Keratinocyte (primary cell): ENCODE measurements around the gene E2F8. TPM values are rescaled to one million over a fixed set of nuclear protein-coding genes. Genes with fewer than 3 reads are reported as not detected.
A peak's percentile ranks its signal among the peaks of the same experiment; 100 is the strongest.
"Not testable (repeated sequence)": the region's sequence is repeated elsewhere in the genome, so short reads cannot be mapped to it uniquely, and the experiment has no call there.

Experiments used
- DNase-seq: peaks from one replicate; pipeline ENCODE4 v3.0.0-alpha.2; 2011; ENCODE audit warnings: low read depth, missing footprints, low spot score
- FAIRE-seq: peaks from 2 replicates; lab custom pipeline; 2011; peaks lifted over from hg19 to GRCh38; lab: Jason Lieb, UNC
- H2AFZ ChIP-seq: 2 replicates; pipeline ENCODE4 v1.6.0; 2012; ENCODE audit warnings: low read length, control low read depth, inconsistent platforms; ENCODE audit not compliant: control insufficient read depth
- H3K27ac ChIP-seq: 2 replicates; pipeline ENCODE4 v1.5.1; 2011; ENCODE audit warnings: low read length; ENCODE audit not compliant: control insufficient read depth, insufficient read depth
- H3K27me3 ChIP-seq: 3 replicates; pipeline ENCODE4 v1.6.0; 2011; ENCODE audit warnings: low read length; ENCODE audit not compliant: control insufficient read depth, insufficient read depth; ENCODE audit errors: extremely low read depth
- H3K36me3 ChIP-seq, 2 experiments: 2 replicates in 1 of 2; 3 replicates in 1 of 2; pipeline ENCODE4 v1.5.1; 2011; ENCODE audit warnings: low read length in 2 of 2, mild to moderate bottlenecking in 1 of 2; ENCODE audit not compliant: control insufficient read depth in 2 of 2, insufficient read depth in 2 of 2; ENCODE audit errors: extremely low read depth in 1 of 2
- H3K4me1 ChIP-seq: 3 replicates; pipeline ENCODE4 v1.5.1; 2011; ENCODE audit warnings: low read length; ENCODE audit not compliant: control insufficient read depth, insufficient read depth; ENCODE audit errors: extremely low read depth
- H3K4me2 ChIP-seq: 3 replicates; pipeline ENCODE4 v1.6.0; 2011; ENCODE audit warnings: low read depth, low read length; ENCODE audit not compliant: control insufficient read depth, insufficient read depth; ENCODE audit errors: extremely low read depth
- H3K4me3 ChIP-seq, 3 experiments: fragments of 200-600 bp in 1 of 3; sonication (generic) in 1 of 3; 2 replicates in 2 of 3; 3 replicates in 1 of 3; pipeline ENCODE4 v1.5.1; 2011 to 2016; ENCODE audit warnings: low read length in 3 of 3, mild to moderate bottlenecking in 3 of 3, control low read depth in 2 of 3, inconsistent platforms in 1 of 3, low read depth in 1 of 3, mixed read lengths in 1 of 3, mixed run types in 1 of 3, moderate library complexity in 1 of 3; ENCODE audit not compliant: control insufficient read depth in 2 of 3, insufficient read depth in 2 of 3; ENCODE audit errors: extremely low read depth in 1 of 3
- H3K79me2 ChIP-seq: 2 replicates; pipeline ENCODE4 v1.6.0; 2012; ENCODE audit warnings: low read length; ENCODE audit not compliant: control insufficient read depth, insufficient read depth
- H3K9ac ChIP-seq: 3 replicates; pipeline ENCODE4 v1.6.0; 2011; ENCODE audit warnings: low read length; ENCODE audit not compliant: control insufficient read depth, insufficient read depth; ENCODE audit errors: extremely low read depth
- H3K9me1 ChIP-seq: 3 replicates; pipeline ENCODE4 v1.6.0; 2011; ENCODE audit warnings: low read length; ENCODE audit not compliant: control insufficient read depth, insufficient read depth; ENCODE audit errors: extremely low read depth
- H3K9me3 ChIP-seq: 2 replicates; pipeline ENCODE4 v1.5.1; 2012; ENCODE audit warnings: low read depth, low read length; ENCODE audit not compliant: control insufficient read depth
- H4K20me1 ChIP-seq: 3 replicates; pipeline ENCODE4 v1.6.0; 2011; ENCODE audit warnings: low read length; ENCODE audit not compliant: control insufficient read depth, insufficient read depth; ENCODE audit errors: extremely low read depth
- EZH2 ChIP-seq: IDR thresholded peaks from one replicate; pipeline ENCODE4 v1.6.1; 2012; ENCODE audit warnings: inconsistent platforms, mild to moderate bottlenecking, low read length, moderate library complexity
- dilution Hi-C: fragments of 300-500 bp; cut with MboI; formaldehyde crosslinking; loops from one replicate; pipeline ENCODE4 v1.7.0; 2020; ENCODE audit warnings: low sequenced_read_pairs; ENCODE audit not compliant: extremely low pct_ligation_motif_present
- polyA plus RNA-seq, 5 experiments: library from polyadenylated mRNA; depleted of rRNA in 3 of 5; stranded (reverse) in 3 of 5; stranded (forward) in 1 of 5; unstranded in 1 of 5; fragments of >200 nt; gene quantifications; 1 replicate in 1 of 5; 2 replicates in 3 of 5; 3 replicates in 1 of 5; pipeline versions ENCODE4 v1.2.1 to v1.2.3, GENCODE V29; 2011 to 2012; ENCODE audit warnings: missing spikeins in 2 of 5, low read depth in 1 of 5, low replicate concordance in 1 of 5
- TF ChIP-seq, protein P1 (sequence below), 3 experiments: IDR thresholded peaks in 1 of 3; conservative IDR thresholded peaks in 1 of 3; optimal IDR thresholded peaks in 1 of 3; 2 replicates in 2 of 3; 3 replicates in 1 of 3; pipeline versions ENCODE3 to v1.5.1; 2011; ENCODE audit warnings: low read length in 3 of 3, mild to moderate bottlenecking in 3 of 3, moderate library complexity in 2 of 3, control low read depth in 1 of 3, inconsistent platforms in 1 of 3; ENCODE audit not compliant: insufficient read depth in 2 of 3; ENCODE audit errors: extremely low read depth in 1 of 3

E2F8 gene
- polyA plus RNA-seq, 1 donor (not counting 4 experiments of a cell fraction or from before 2014, with no cell fraction given) = 2.0 TPM

DNA sequence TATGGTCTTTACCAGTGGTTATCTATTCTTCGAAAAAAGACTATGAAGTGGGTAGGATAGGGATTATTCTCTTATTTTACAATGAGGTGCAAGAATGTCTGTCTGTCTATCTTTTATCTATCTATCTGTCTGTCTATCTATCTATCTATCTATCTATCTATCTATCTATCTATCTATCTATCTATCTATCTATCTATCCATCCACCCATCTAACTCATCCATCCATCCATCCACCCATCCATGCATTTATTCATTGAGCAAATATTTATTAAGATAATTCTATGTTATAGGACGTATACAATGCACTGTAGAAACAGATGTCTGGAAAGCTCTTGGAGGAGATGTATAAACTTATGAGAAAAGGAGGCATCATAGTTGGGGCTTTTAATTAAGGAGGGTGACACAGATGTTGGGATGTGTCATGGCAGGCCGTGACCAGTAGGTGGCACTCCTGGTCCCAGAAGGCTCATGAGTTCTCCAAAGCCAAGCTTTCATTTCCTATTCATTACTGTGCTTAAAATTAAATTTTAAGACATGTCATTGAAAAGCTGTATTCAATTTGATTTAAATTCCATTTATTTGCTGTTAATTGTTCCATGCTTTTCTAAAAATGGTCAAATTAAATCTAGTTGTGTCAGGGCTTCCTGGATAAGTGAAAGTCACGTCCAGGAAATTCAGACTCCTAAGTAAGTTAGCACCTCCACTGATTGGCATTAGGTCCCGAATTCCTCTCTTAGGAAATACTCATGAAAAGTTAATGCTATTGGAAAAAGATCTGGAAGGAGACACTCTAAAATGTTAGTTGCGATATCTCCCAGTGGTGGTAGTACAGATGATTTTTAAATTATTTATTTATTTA, 19.0 kb upstream of the E2F8 start:
- no peak for TF ChIP-seq EZH2
- TF ChIP-seq, protein P1, sequence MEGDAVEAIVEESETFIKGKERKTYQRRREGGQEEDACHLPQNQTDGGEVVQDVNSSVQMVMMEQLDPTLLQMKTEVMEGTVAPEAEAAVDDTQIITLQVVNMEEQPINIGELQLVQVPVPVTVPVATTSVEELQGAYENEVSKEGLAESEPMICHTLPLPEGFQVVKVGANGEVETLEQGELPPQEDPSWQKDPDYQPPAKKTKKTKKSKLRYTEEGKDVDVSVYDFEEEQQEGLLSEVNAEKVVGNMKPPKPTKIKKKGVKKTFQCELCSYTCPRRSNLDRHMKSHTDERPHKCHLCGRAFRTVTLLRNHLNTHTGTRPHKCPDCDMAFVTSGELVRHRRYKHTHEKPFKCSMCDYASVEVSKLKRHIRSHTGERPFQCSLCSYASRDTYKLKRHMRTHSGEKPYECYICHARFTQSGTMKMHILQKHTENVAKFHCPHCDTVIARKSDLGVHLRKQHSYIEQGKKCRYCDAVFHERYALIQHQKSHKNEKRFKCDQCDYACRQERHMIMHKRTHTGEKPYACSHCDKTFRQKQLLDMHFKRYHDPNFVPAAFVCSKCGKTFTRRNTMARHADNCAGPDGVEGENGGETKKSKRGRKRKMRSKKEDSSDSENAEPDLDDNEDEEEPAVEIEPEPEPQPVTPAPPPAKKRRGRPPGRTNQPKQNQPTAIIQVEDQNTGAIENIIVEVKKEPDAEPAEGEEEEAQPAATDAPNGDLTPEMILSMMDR (optimal IDR thresholded peaks at IDR 0.05 in 1 of 3, IDR thresholded peaks at IDR 0.05 in 1 of 3, conservative IDR thresholded peaks at IDR 0.05 in 1 of 3; ENCODE audit: extremely low read depth in 1 of 3, insufficient read depth in 2 of 3, low read length in 3 of 3) = peak; percentile 89 to 92 (median 91)
- H3K9me1 ChIP-seq = no peaks in the 10 kb centered on the region
- DNase-seq = no peak
- no peak overlapping the region for H3K4me3 ChIP-seq
- FAIRE-seq = peak; percentile 23
- H3K79me2 ChIP-seq = no peaks in the 10 kb centered on the region
- no peaks in the 10 kb centered on the region for H4K20me1 ChIP-seq
- no peaks in the 10 kb centered on the region for H3K4me1 ChIP-seq
- dilution Hi-C loops = no loop called here
- H3K9ac ChIP-seq = no peak overlapping the region
- no peak overlapping the region for H2AFZ ChIP-seq
- no peaks in the 10 kb centered on the region for H3K36me3 ChIP-seq
- H3K27ac ChIP-seq = no peak overlapping the region
- no peaks in the 10 kb centered on the region for H3K9me3 ChIP-seq
- no peaks in the 10 kb centered on the region for H3K27me3 ChIP-seq
- peak overlapping the region; percentile 31 for H3K4me2 ChIP-seq

DNA sequence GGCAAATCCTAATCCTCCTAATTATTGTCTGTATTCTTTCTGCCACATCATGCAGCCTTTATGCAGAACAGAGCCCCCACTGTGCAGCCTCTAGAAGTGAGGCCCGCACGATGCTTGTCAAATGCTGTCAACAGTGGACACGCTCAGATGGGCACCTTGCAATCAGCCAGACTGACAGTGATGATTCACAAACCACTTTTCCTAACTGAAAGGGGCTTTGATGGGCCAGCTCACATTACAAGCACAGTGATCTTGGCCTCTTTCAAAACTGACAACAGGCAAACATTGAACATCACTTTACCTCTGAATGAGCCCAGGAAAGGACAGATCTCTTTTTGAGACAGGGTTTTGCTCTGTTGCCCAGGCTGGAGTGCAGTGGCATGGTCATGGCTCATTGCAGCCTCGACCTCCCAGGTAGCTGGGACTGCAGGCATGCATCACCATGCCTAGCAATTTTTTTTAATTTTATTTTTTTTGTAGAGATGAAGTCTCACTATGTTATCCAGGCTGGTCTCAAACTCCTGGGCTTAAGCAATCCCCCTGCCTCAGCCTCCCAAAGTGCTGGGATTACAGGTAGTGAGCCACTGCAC, 18.0 kb upstream of the E2F8 start:
- Histone ChIP-seq H3K4me3 (no peak overlapping the region), H3K27me3 (no peaks in the 10 kb centered on the region), H3K9ac (no peak overlapping the region), H3K79me2 (no peaks in the 10 kb centered on the region), H3K4me2 (no peak overlapping the region), H3K9me1 (no peaks in the 10 kb centered on the region), H2AFZ (no peak overlapping the region), H3K27ac (no peak overlapping the region), H3K4me1 (no peaks in the 10 kb centered on the region), H3K9me3 (no peaks in the 10 kb centered on the region), H4K20me1 (no peaks in the 10 kb centered on the region), H3K36me3 (no peaks in the 10 kb centered on the region)
- TF ChIP-seq, protein P1 (optimal IDR thresholded peaks at IDR 0.05 in 1 of 3, IDR thresholded peaks at IDR 0.05 in 1 of 3, conservative IDR thresholded peaks at IDR 0.05 in 1 of 3; ENCODE audit: extremely low read depth in 1 of 3, insufficient read depth in 2 of 3, low read length in 3 of 3) = no peak
- TF ChIP-seq EZH2 = no peak
- DNase-seq (no peak), FAIRE-seq (no peak)
- dilution Hi-C loops = no loop called here

DNA sequence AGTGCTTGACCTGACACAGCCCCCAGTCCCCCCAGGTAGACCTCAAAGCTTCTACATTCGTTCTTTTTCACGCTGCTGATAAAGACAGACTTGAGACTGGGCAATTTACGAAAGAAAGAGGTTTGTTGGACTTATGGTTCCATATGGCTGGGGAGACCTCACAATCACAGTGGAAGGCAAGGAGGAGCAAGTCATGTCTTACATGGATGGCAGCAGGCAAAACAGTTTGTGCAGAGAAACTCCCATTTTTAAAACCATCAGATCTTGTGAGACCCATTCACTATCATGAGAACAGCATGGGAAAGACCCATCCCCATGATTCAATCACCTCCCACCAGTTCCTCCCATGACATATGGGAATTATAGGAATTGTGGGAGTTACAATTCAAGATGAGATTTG, 13.7 kb upstream of the E2F8 start:
- dilution Hi-C loops, H3K27me3 ChIP-seq, H3K4me3 ChIP-seq, DNase-seq, H3K9me3 ChIP-seq, H3K27ac ChIP-seq, H3K9me1 ChIP-seq, FAIRE-seq, H3K9ac ChIP-seq, H3K36me3 ChIP-seq, H3K4me1 ChIP-seq, H4K20me1 ChIP-seq, H3K4me2 ChIP-seq, H2AFZ ChIP-seq, H3K79me2 ChIP-seq: not testable (repeated sequence)
